ENCODE results near the gene FRMPD2. TPM values are rescaled to one million over a fixed set of nuclear protein-coding genes. Genes with fewer than 3 reads are reported as not detected.

FRMPD2 gene
- total RNA-seq, 1 experiment from 2014 or later, result 0.30 TPM

- no peak for TF ChIP-seq TCF7L2 (IDR thresholded peaks at IDR 0.05; ENCODE audit: borderline replicate concordance, extremely low read depth, insufficient read depth, insufficient read length)
- TF ChIP-seq ELF1 (IDR thresholded peaks at IDR 0.05; ENCODE audit: borderline replicate concordance, low read depth), result no peak
- TF ChIP-seq FOSL1 (IDR thresholded peaks at IDR 0.05; ENCODE audit: low read depth), result no peak
- TF ChIP-seq YY1 (IDR thresholded peaks at IDR 0.05; ENCODE audit: extremely low read depth, insufficient replicate concordance, low read depth, low read length), result no peak
- TF ChIP-seq EZH2 (IDR thresholded peaks at IDR 0.05), result no peak
- TF ChIP-seq SRF (IDR thresholded peaks at IDR 0.05; ENCODE audit: low read depth), result no peak
These were observed 13.2 kb upstream of the FRMPD2 start (continued) for GRCh38 chr10:48287417-48288391.

GRCh38 chr10:48286356-48286755 is 11.9 kb upstream of the FRMPD2 start:
- H3K27ac ChIP-seq (ENCODE audit: low read depth, low read length), result no peak overlapping the region
- no peaks in the 10 kb centered on the region for H3K79me2 ChIP-seq (ENCODE audit: insufficient read depth, low read length)
- TF ChIP-seq EGR1 (IDR thresholded peaks at IDR 0.05; ENCODE audit: low read depth), result no peak
- TF ChIP-seq JUND (IDR thresholded peaks at IDR 0.05), result no peak
- TF ChIP-seq POLR2AphosphoS5 (IDR thresholded peaks at IDR 0.05; ENCODE audit: low read depth, low read length), result no peak
- no peak for TF ChIP-seq FOSL1 (IDR thresholded peaks at IDR 0.05; ENCODE audit: low read depth)
- no peak for TF ChIP-seq ZBTB33 (IDR thresholded peaks at IDR 0.05; ENCODE audit: extremely low read depth, insufficient replicate concordance, low read length)
- TF ChIP-seq CBX3 (IDR thresholded peaks at IDR 0.05; ENCODE audit: low read depth), result no peak
- no peak for TF ChIP-seq RAD21 (IDR thresholded peaks at IDR 0.05; ENCODE audit: low read depth)
- TF ChIP-seq EZH2phosphoT487 (IDR thresholded peaks at IDR 0.05; ENCODE audit: borderline replicate concordance), result no peak
- no peaks in the 10 kb centered on the region for H4K20me1 ChIP-seq (ENCODE audit: insufficient read depth)
- intact Hi-C loops (cut with micrococcal nuclease), result no loop called here
- H2AFZ ChIP-seq (ENCODE audit: low read depth, low read length, poor library complexity, severe bottlenecking), result no peak overlapping the region
- CTCF ChIA-PET, result no interaction called here
- H3K9me2 ChIP-seq (ENCODE audit: insufficient read depth), result no peaks in the 10 kb centered on the region
- POLR2A ChIA-PET, result no interaction called here
- peaks cover 0 to 4% of the 10 kb centered on the region in 2 experiments; a peak in 1 of 4 replicates for H3K9me3 ChIP-seq (ENCODE audit: control insufficient read depth in 1 of 2, insufficient read depth in 1 of 2, low read depth in 1 of 2, low read length in 2 of 2)
- H3K9ac ChIP-seq (ENCODE audit: low read length), result no peak overlapping the region
- peaks cover 2 to 7% of the 10 kb centered on the region in 2 experiments; a peak in 2 of 4 replicates for H3K4me1 ChIP-seq (ENCODE audit: control insufficient read depth in 1 of 2, insufficient read depth in 2 of 2, low read length in 2 of 2)
- DNase-seq (ENCODE audit: low read depth, low spot score) (no peak), ATAC-seq (no peak)
- RAD21 ChIA-PET (ENCODE audit: low non-redundant PET in 1 of 2, low total read pairs in 2 of 2, uncharacterized antibody in 2 of 2, unreplicated experiment in 2 of 2), result no interaction called here
- H3K27me3 ChIP-seq (ENCODE audit: insufficient read depth, low read length), result no peaks in the 10 kb centered on the region
- H3K4me3 ChIP-seq (replicated peaks in 1 of 2; ENCODE audit: low read depth in 1 of 2, low read length in 2 of 2), result no peak overlapping the region
- H3K36me3 ChIP-seq (ENCODE audit: control insufficient read depth in 1 of 2, insufficient read depth in 2 of 2, low read length in 2 of 2), result no peaks in the 10 kb centered on the region
- no peak overlapping the region for H3K4me2 ChIP-seq (ENCODE audit: low read length)
- no TSS peak for BruUV-seq (replicated peaks)
